ENCODE measurements around the gene ARF6. TPM values are rescaled to one million over a fixed set of nuclear protein-coding genes. Genes with fewer than 3 reads are reported as not detected.

ARF6 gene
- total and polyA plus RNA-seq, 7 donors: 19.0 to 43.1 (median 27.1) TPM

GRCh38 chr14:49860988-49861698, 31.7 kb upstream of the ARF6 start:
- Histone ChIP-seq H3K9me3 (no peaks in the 10 kb centered on the region), H3K27me3 (ENCODE audit: insufficient read depth in 3 of 3, low read length in 2 of 3) (no peaks in the 10 kb centered on the region), H3K27ac (peak overlapping the region; percentile 99), H3K36me3 (ENCODE audit: insufficient read depth in 1 of 2, low read depth in 1 of 2) (no peaks in the 10 kb centered on the region), H3K4me3 (peak overlapping the region; percentile 90), H3K4me1 (peaks cover 15% of the 10 kb centered on the region)
- ATAC-seq (no peak), DNase-seq (no peak)
- TF ChIP-seq CTCF (IDR thresholded peaks at IDR 0.05): no peak
- intact Hi-C loops (cut with DNase I): loop anchor here (5.0 to 10.0 kb wide), 3 partner anchors 144 to 671 kb away; partner anchors contain the start of gene MAP4K5 (in 1 of the 2)
- WGBS, 3 donors: 21 to 29% (median 29%) methylated on average over 4 of the region's 4 CpGs

GRCh38 chr14:49861699-49862088, 31.2 kb upstream of the ARF6 start:
- peak; percentile 59 to 68 for DNase-seq
- Histone ChIP-seq H3K4me3 (peak overlapping the region; percentile 90), H3K9me3 (no peaks in the 10 kb centered on the region), H3K36me3 (ENCODE audit: insufficient read depth in 1 of 2, low read depth in 1 of 2) (no peaks in the 10 kb centered on the region), H3K27ac (peak overlapping the region; percentile 99), H3K4me1 (peaks cover 15% of the 10 kb centered on the region), H3K27me3 (ENCODE audit: insufficient read depth in 3 of 3, low read length in 2 of 3) (no peaks in the 10 kb centered on the region)
- intact Hi-C loops (cut with DNase I): loop anchor here (5.0 to 10.0 kb wide), 3 partner anchors 143 to 671 kb away; partner anchors contain the start of gene MAP4K5 (in 1 of the 2)
- TF ChIP-seq CTCF (IDR thresholded peaks at IDR 0.05): no peak
- peak; percentile 18 to 38 (median 34) for ATAC-seq
- 0 to 1% (median 0%) methylated on average over 12 of the region's 12 CpGs for WGBS, 3 donors

- DNase-seq (peak; percentile 79 to 86), ATAC-seq (peak; percentile 70 to 78 (median 74))
- intact Hi-C loops (cut with DNase I): loop anchor here (5.0 to 10.0 kb wide), 3 partner anchors 143 to 670 kb away; partner anchors contain the start of gene MAP4K5 (in 1 of the 2)
- no peaks in the 10 kb centered on the region for H3K36me3 ChIP-seq (ENCODE audit: insufficient read depth in 1 of 2, low read depth in 1 of 2)
- peaks cover 15% of the 10 kb centered on the region for H3K4me1 ChIP-seq
- no peaks in the 10 kb centered on the region for H3K27me3 ChIP-seq (ENCODE audit: insufficient read depth in 3 of 3, low read length in 2 of 3)
- TF ChIP-seq CTCF (IDR thresholded peaks at IDR 0.05): peak; percentile 100
- H3K27ac ChIP-seq: peak overlapping the region; percentile 99
- H3K4me3 ChIP-seq: peak overlapping the region; percentile 90
- WGBS, 3 donors: 0% methylated on average over 27 to 29 of the region's 30 CpGs
- H3K9me3 ChIP-seq: no peaks in the 10 kb centered on the region
These were observed 30.7 kb upstream of the ARF6 start for GRCh38 chr14:49862089-49862673.

- H3K36me3 ChIP-seq (ENCODE audit: insufficient read depth in 1 of 2, low read depth in 1 of 2): no peaks in the 10 kb centered on the region
- H3K27ac ChIP-seq: peak overlapping the region; percentile 99
- no peak for ATAC-seq
- TF ChIP-seq CTCF (IDR thresholded peaks at IDR 0.05): no peak
- H3K4me3 ChIP-seq: peak overlapping the region; percentile 90
- no peaks in the 10 kb centered on the region for H3K27me3 ChIP-seq (ENCODE audit: insufficient read depth in 3 of 3, low read length in 2 of 3)
- DNase-seq: no peak
- intact Hi-C loops (cut with DNase I): loop anchor here (5.0 to 10.0 kb wide), 3 partner anchors 141 to 669 kb away; partner anchors contain the start of gene MAP4K5 (in 1 of the 2)
- H3K4me1 ChIP-seq: peaks cover 7% of the 10 kb centered on the region
- H3K9me3 ChIP-seq: no peaks in the 10 kb centered on the region
- 21 to 27% (median 23%) methylated on average over 9 of the region's 9 CpGs for WGBS, 3 donors
These were observed 29.2 kb upstream of the ARF6 start for GRCh38 chr14:49863487-49864281.

Data from psoas muscle (tissue), 8 donors.